ENCODE results near the gene GPS2.

GPS2 gene

GRCh38 chr17:7295230-7296180, 19.7 kb downstream of the GPS2 start:
- no peak for DNase-seq (ENCODE audit: low read depth)
- no peak for TF ChIP-seq CTCF (conservative IDR thresholded peaks at IDR 0.05; ENCODE audit: low read depth, low read length)
- no peak overlapping the region for H3K4me3 ChIP-seq (ENCODE audit: low read length)

GRCh38 chr17:7294614-7295153, 20.5 kb downstream of the GPS2 start, which contains the start of gene YBX2:
Gene YBX2 (minus strand): TSS chr17:7294639. CDS start chr17:7294500, 139 bp downstream.
- no peak for DNase-seq (ENCODE audit: low read depth)
- H3K4me3 ChIP-seq (ENCODE audit: low read length), result no peak within 1 kb of the TSS

GRCh38 chr17:7293816-7294613, 21.1 kb downstream of the GPS2 start:
- no peak overlapping the region for H3K4me3 ChIP-seq (ENCODE audit: low read length)
- no peak for TF ChIP-seq CTCF (conservative IDR thresholded peaks at IDR 0.05; ENCODE audit: low read depth, low read length)
- no peak for DNase-seq (ENCODE audit: low read depth)

More at GRCh38 chr17:7294614-7295153, 20.5 kb downstream of the GPS2 start, which contains the start of gene YBX2:
- no peak for TF ChIP-seq CTCF (conservative IDR thresholded peaks at IDR 0.05; ENCODE audit: low read depth, low read length)

GRCh38 chr17:7293159-7293558, 22.0 kb downstream of the GPS2 start:
- H3K4me3 ChIP-seq (ENCODE audit: low read length), result no peak overlapping the region
- no peak for DNase-seq (ENCODE audit: low read depth)
- no peak for TF ChIP-seq CTCF (conservative IDR thresholded peaks at IDR 0.05; ENCODE audit: low read depth, low read length)

GRCh38 chr17:7292729-7293128, 22.4 kb downstream of the GPS2 start:
- H3K4me3 ChIP-seq (ENCODE audit: low read length), result no peak overlapping the region
- TF ChIP-seq CTCF (conservative IDR thresholded peaks at IDR 0.05; ENCODE audit: low read depth, low read length), result no peak
- no peak for DNase-seq (ENCODE audit: low read depth)

GRCh38 chr17:7292194-7292593, 23.0 kb downstream of the GPS2 start:
- no peak for DNase-seq (ENCODE audit: low read depth)
- no peak overlapping the region for H3K4me3 ChIP-seq (ENCODE audit: low read length)
- TF ChIP-seq CTCF (conservative IDR thresholded peaks at IDR 0.05; ENCODE audit: low read depth, low read length), result no peak

Measured in retinal pigment epithelial cell (primary cell).